NCI-H1694 (cell line): ENCODE results near the gene RPL13.
"Not testable (repeated sequence)": the region's sequence is repeated elsewhere in the genome, so short reads cannot be mapped to it uniquely, and the experiment has no call there.

Source experiments
- DNase-seq: peaks from one replicate; lab custom pipeline; 2025; lab: John Stamatoyannopoulos, UW

RPL13 gene

GRCh38 chr16:89577055-89577759 lies 16.7 kb downstream of the RPL13 start:
- DNase-seq, result no peak

GRCh38 chr16:89579351-89579750 lies 18.9 kb downstream of the RPL13 start:
- no peak for DNase-seq

- DNase-seq, result no peak
Observed at GRCh38 chr16:89581045-89581695, 20.7 kb downstream of the RPL13 start.

GRCh38 chr16:89581861-89582563 lies 21.5 kb downstream of the RPL13 start:
- no peak for DNase-seq

GRCh38 chr16:89582614-89583196 lies 22.2 kb downstream of the RPL13 start:
- DNase-seq, result no peak

GRCh38 chr16:89583197-89583894 lies 22.9 kb downstream of the RPL13 start:
- DNase-seq, result no peak

GRCh38 chr16:89583895-89584644 lies 23.6 kb downstream of the RPL13 start:
- DNase-seq, result no peak

- DNase-seq, result no peak
Observed at GRCh38 chr16:89584768-89585549, 24.5 kb downstream of the RPL13 start.

- no peak for DNase-seq
Observed at GRCh38 chr16:89586218-89586617, 25.7 kb downstream of the RPL13 start.

GRCh38 chr16:89586853-89587252 lies 26.4 kb downstream of the RPL13 start:
- DNase-seq, result no peak

- DNase-seq, result not testable (repeated sequence)
Observed at GRCh38 chr16:89587676-89588075, 27.2 kb downstream of the RPL13 start.

- no peak for DNase-seq
Observed at GRCh38 chr16:89588413-89589109, 28.1 kb downstream of the RPL13 start.

GRCh38 chr16:89589241-89589926 lies 28.9 kb downstream of the RPL13 start:
- no peak for DNase-seq

GRCh38 chr16:89593841-89594240 lies 33.4 kb downstream of the RPL13 start:
- DNase-seq, result no peak

- no peak for DNase-seq
Observed at GRCh38 chr16:89595330-89596060, 35.0 kb downstream of the RPL13 start.

GRCh38 chr16:89596061-89596689 lies 35.7 kb downstream of the RPL13 start:
- DNase-seq, result no peak

- DNase-seq, result no peak
Observed at GRCh38 chr16:89596957-89597649, 36.6 kb downstream of the RPL13 start.

GRCh38 chr16:89598199-89598598 lies 37.7 kb downstream of the RPL13 start:
- no peak for DNase-seq
